ENCODE results near the gene IFT27. TPM values are rescaled to one million over a fixed set of nuclear protein-coding genes. Genes with fewer than 3 reads are reported as not detected.

Gene IFT27
- total RNA-seq, 1 experiment from 2014 or later, result 23.2 TPM

GRCh38 chr22:36741204-36741793 is 34.6 kb downstream of the IFT27 start:
- no TSS peak for BruUV-seq (replicated peaks)
- no peaks in the 10 kb centered on the region for H4K20me1 ChIP-seq (ENCODE audit: insufficient read depth)
- intact Hi-C loops (cut with micrococcal nuclease), result no loop called here
- POLR2A ChIA-PET, result no interaction called here
- H3K9me2 ChIP-seq (ENCODE audit: insufficient read depth), result no peaks in the 10 kb centered on the region
- H3K9ac ChIP-seq (ENCODE audit: low read length), result no peak overlapping the region
- H3K27ac ChIP-seq (ENCODE audit: low read depth, low read length), result no peak overlapping the region
- H3K27me3 ChIP-seq (ENCODE audit: insufficient read depth, low read length), result no peaks in the 10 kb centered on the region; the same call in 1 of the 2 replicates
- RAD21 ChIA-PET (ENCODE audit: low non-redundant PET in 1 of 2, low total read pairs in 2 of 2, uncharacterized antibody in 2 of 2, unreplicated experiment in 2 of 2), result no interaction called here
- no peak overlapping the region for H3K4me3 ChIP-seq (replicated peaks in 1 of 2; ENCODE audit: low read depth in 1 of 2, low read length in 2 of 2)
- peak; percentile 46 for DNase-seq (ENCODE audit: low read depth, low spot score)
- no peak overlapping the region for H3K4me2 ChIP-seq (ENCODE audit: low read length)
- H3K4me1 ChIP-seq (ENCODE audit: control insufficient read depth in 1 of 2, insufficient read depth in 2 of 2, low read length in 2 of 2), result no peaks in the 10 kb centered on the region; a peak in 1 of 4 replicates
- CTCF ChIA-PET, result no interaction called here
- H2AFZ ChIP-seq (ENCODE audit: low read depth, low read length, poor library complexity, severe bottlenecking), result no peak overlapping the region
- H3K9me3 ChIP-seq (ENCODE audit: control insufficient read depth in 1 of 2, insufficient read depth in 1 of 2, low read depth in 1 of 2, low read length in 2 of 2), result peaks cover 3 to 5% of the 10 kb centered on the region in 2 experiments; a peak in 2 of 4 replicates
- no peaks in the 10 kb centered on the region for H3K36me3 ChIP-seq (ENCODE audit: control insufficient read depth in 1 of 2, insufficient read depth in 2 of 2, low read length in 2 of 2)
- no peaks in the 10 kb centered on the region for H3K79me2 ChIP-seq (ENCODE audit: insufficient read depth, low read length)
- peak; percentile 94 for ATAC-seq
- no peak for TF ChIP-seq RAD21 (IDR thresholded peaks at IDR 0.05; ENCODE audit: low read depth)
- TF ChIP-seq ELF1 (IDR thresholded peaks at IDR 0.05; ENCODE audit: borderline replicate concordance, low read depth), result peak; percentile 33; the same call in 1 of the 2 replicates
- peak; percentile 67 for TF ChIP-seq SP1 (IDR thresholded peaks at IDR 0.05; ENCODE audit: low read depth)
- TF ChIP-seq EZH2 (IDR thresholded peaks at IDR 0.05), result no peak
- TF ChIP-seq POLR2A (IDR thresholded peaks at IDR 0.05; ENCODE audit: borderline replicate concordance, extremely low read depth, insufficient read depth, insufficient read length), result no peak
- TF ChIP-seq SIN3A (IDR thresholded peaks at IDR 0.05; ENCODE audit: low read depth), result no peak

- CTCF ChIA-PET, result no interaction called here
These were observed 35.2 kb downstream of the IFT27 start for GRCh38 chr22:36740716-36741115.

More at GRCh38 chr22:36740716-36741115, 35.2 kb downstream of the IFT27 start:
- no TSS peak for BruUV-seq (replicated peaks)
- H3K9me2 ChIP-seq (ENCODE audit: insufficient read depth), result no peaks in the 10 kb centered on the region
- no peaks in the 10 kb centered on the region; the same call in 1 of the 2 replicates for H3K27me3 ChIP-seq (ENCODE audit: insufficient read depth, low read length)
- RAD21 ChIA-PET (ENCODE audit: low non-redundant PET in 1 of 2, low total read pairs in 2 of 2, uncharacterized antibody in 2 of 2, unreplicated experiment in 2 of 2), result no interaction called here
- no peak overlapping the region for H3K4me3 ChIP-seq (replicated peaks in 1 of 2; ENCODE audit: low read depth in 1 of 2, low read length in 2 of 2)
- no peak overlapping the region for H2AFZ ChIP-seq (ENCODE audit: low read depth, low read length, poor library complexity, severe bottlenecking)
- ATAC-seq, result no peak
- no peak for DNase-seq (ENCODE audit: low read depth, low spot score)
- H3K27ac ChIP-seq (ENCODE audit: low read depth, low read length), result no peak overlapping the region
- H4K20me1 ChIP-seq (ENCODE audit: insufficient read depth), result no peaks in the 10 kb centered on the region
- H3K79me2 ChIP-seq (ENCODE audit: insufficient read depth, low read length), result no peaks in the 10 kb centered on the region
- TF ChIP-seq TCF7L2 (IDR thresholded peaks at IDR 0.05; ENCODE audit: borderline replicate concordance, extremely low read depth, insufficient read depth, insufficient read length), result no peak
- TF ChIP-seq ATF3 (IDR thresholded peaks at IDR 0.05), result no peak
- no peak for TF ChIP-seq CEBPB (IDR thresholded peaks at IDR 0.05; ENCODE audit: low read depth)
- TF ChIP-seq CBX3 (IDR thresholded peaks at IDR 0.05; ENCODE audit: low read depth), result no peak
- no peak for TF ChIP-seq RAD21 (IDR thresholded peaks at IDR 0.05; ENCODE audit: low read depth)
- TF ChIP-seq ELF1 (IDR thresholded peaks at IDR 0.05; ENCODE audit: borderline replicate concordance, low read depth), result no peak
- no peak for TF ChIP-seq MAX (IDR thresholded peaks at IDR 0.05)
- TF ChIP-seq ZFX (IDR thresholded peaks at IDR 0.05), result no peak
- POLR2A ChIA-PET, result no interaction called here
- H3K9ac ChIP-seq (ENCODE audit: low read length), result no peak overlapping the region
- intact Hi-C loops (cut with micrococcal nuclease), result no loop called here
- no peaks in the 10 kb centered on the region for H3K36me3 ChIP-seq (ENCODE audit: control insufficient read depth in 1 of 2, insufficient read depth in 2 of 2, low read length in 2 of 2)
- H3K4me2 ChIP-seq (ENCODE audit: low read length), result no peak overlapping the region
- no peaks in the 10 kb centered on the region; a peak in 1 of 4 replicates for H3K4me1 ChIP-seq (ENCODE audit: control insufficient read depth in 1 of 2, insufficient read depth in 2 of 2, low read length in 2 of 2)
- H3K9me3 ChIP-seq (ENCODE audit: control insufficient read depth in 1 of 2, insufficient read depth in 1 of 2, low read depth in 1 of 2, low read length in 2 of 2), result peaks cover 3 to 5% of the 10 kb centered on the region in 2 experiments; a peak in 2 of 4 replicates

Data from HCT116 (cell line).